Gastroesophageal sphincter (tissue), 3 donors: ENCODE results near the gene LMBRD1.

ENCODE experiments used
- CTCF ChIP-seq, 4 experiments: fragments of 200-600 bp in 2 of 4; fragments of 450-650 bp in 2 of 4; sonication (generic) in 1 of 4; IDR thresholded peaks; one replicate each; pipeline ENCODE4 v1.5.1; 2017 to 2019; ENCODE audit warnings: antibody characterized with exemption in 4 of 4, mild to moderate bottlenecking in 2 of 4, moderate library complexity in 2 of 4
- EP300 ChIP-seq: sonication (generic); formaldehyde crosslinking; IDR thresholded peaks from one replicate; pipeline ENCODE4 v1.6.1; 2017; ENCODE audit warnings: antibody characterized with exemption, mild to moderate bottlenecking
- POLR2A ChIP-seq, 2 donors: fragments of 450-650 bp; IDR thresholded peaks; one replicate each; pipeline ENCODE4 v1.6.1; 2017; ENCODE audit warnings: antibody characterized with exemption in 2 of 2, mild to moderate bottlenecking in 2 of 2, moderate library complexity in 1 of 2
- POLR2AphosphoS5 ChIP-seq: sonication (generic); formaldehyde crosslinking; IDR thresholded peaks from one replicate; pipeline ENCODE4 v1.6.1; 2017; ENCODE audit warnings: antibody characterized with exemption

GRCh38 chr6:69729870-69730449 is 66.8 kb downstream of the LMBRD1 start:
- TF ChIP-seq EP300 = no peak
- peak in 3 of 4 experiments; percentile 13 to 51 (median 16) for TF ChIP-seq CTCF (IDR thresholded peaks at IDR 0.05)
- TF ChIP-seq POLR2A (IDR thresholded peaks at IDR 0.05) = no peak
- TF ChIP-seq POLR2AphosphoS5 = no peak
